NCI-H2196 treated with DMSO at 0.1 percent for 48 hours (cell line): Measurements from ENCODE around the gene OSBPL2.

Experiments used
- DNase-seq: peaks from one replicate; lab custom pipeline; 2025; ENCODE audit not compliant: unreplicated experiment; lab: John Stamatoyannopoulos, UW

The OSBPL2 gene

DNA sequence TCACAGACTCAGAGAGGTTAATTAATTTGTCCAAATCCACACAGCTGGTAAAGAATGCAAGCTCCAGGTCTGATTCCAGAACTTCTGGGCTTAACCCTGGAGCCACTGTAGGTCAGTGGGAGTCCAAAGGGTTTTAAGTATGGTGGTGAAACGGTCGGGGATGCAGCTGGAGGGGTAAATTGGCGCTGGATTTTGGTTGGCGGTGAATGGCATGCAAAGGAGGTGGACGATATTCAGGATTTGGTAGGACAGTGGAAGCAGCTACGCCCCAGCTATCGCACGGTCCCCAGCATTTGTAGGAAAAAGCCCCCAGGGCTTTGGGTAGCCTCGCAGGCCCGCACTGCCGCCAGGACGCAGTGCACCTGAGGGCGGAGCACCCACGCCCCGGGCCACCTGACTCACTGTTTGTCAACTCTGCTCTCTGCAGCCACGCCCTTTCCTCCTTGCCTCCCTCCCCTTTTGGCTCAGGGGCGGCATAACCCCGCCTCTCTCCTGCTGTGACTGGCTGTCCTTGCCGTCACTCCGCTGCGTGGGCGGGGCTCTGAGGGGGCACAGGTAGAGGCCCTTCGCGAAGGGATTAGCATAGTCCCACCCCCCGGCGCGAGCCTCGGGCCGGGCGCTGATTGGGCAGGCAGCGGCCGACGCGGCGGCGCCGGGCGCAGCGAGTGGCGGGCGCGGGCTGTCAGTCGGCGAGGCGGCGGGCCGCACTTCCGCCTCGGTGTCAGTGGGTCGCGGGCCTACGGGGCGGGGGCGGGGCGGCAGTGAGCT lies at the start of gene OSBPL2:
TSS of gene OSBPL2 (plus strand) at position 721 of the 768 bp plus-strand sequence. CDS start 17,664 bp downstream, outside the sequence.
- peak; percentile 94 for DNase-seq

DNA sequence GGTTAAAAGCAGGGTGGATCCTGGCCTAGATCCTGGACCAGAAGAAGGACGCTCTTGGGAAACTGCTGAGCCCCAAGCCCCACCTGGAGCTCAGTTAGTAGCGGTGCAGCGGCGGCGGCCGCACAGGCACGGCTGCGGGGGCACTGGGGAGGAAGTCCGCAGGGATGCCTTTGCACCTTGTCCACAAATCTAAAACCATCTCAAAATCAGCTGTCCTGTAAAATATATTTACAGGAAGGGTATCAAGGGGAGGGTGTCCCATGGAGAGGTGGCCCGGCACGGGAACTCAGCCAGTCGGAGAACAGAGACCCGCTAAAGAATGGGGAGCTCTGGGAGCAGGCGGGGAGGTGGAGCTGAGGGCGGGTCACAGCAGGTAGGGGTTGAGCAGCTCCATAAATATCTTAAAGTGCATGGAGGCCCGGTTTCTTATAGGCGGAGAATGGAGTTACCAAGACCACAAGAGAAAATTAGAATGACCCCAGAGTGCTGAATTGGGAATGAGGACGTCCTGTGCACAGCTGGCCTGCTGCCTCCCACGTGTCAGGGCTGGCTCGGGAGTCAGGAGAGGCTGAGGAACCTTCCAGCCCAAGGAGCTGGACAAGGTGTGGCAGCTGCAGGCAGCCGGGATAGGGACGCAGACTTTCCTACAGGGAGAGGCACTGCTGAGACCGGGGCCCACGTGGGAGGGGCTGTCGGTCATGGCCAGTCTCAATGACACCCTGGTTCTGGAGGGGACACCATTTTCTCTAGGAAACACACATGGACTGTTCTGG lies 47.5 kb upstream of the OSBPL2 start:
- no peak for DNase-seq

DNA sequence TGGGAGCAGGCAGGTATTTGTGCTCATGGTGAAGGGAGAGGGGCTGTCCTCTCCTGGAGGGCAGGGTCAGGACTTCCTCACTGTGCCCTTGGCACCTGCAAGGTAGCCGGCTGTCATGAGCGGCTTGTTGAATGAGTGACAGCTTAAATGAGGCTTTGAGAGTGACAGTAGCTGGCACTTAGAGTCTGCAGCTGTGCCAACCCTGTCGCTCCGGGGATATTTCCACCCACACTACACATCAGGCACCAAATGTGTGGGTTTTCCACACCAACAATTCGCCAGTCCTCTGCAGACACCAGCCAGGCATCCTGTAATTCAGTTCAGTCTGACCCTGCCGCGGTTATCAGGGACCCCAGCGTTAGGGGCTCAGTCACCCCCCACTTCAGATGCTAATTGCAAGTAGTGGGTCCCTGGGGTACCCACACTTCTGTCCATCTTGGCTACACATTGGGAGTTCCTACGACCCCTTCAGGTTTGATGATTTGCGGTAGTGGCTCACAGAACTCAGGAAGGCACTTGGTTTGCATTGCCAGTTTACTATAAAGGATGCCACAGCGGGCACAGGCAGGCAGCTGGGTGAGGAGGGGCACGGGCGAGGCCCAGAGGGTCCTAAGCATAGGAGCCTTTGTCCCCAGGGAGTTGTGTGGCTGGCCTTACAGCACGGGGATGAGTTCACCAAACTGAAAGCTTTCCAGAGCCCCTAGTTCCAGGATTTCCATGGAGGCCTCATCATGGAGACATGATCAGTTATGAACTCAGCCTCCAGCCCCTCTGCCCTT lies 46.4 kb upstream of the OSBPL2 start:
- DNase-seq, result no peak

DNA sequence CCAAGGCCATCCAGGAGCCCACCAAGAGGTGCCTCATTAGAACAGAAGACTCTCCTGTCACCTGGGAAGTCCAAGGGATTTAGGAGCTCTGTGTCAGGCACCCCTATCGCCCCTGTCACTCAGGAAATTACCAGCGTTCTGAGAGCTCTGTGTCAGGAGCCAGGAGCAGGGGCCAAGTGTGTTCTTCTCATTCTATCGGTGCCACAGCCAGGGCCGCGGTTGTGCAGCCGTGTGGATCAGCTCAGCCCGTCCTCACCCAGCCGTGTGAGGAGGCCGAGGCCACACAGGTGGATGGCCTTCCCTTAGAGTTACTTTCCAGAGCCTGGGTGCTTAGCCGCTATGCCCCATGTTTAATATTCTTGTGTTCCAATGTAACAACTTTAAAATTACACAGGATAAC lies 45.7 kb upstream of the OSBPL2 start:
- DNase-seq, result no peak

DNA sequence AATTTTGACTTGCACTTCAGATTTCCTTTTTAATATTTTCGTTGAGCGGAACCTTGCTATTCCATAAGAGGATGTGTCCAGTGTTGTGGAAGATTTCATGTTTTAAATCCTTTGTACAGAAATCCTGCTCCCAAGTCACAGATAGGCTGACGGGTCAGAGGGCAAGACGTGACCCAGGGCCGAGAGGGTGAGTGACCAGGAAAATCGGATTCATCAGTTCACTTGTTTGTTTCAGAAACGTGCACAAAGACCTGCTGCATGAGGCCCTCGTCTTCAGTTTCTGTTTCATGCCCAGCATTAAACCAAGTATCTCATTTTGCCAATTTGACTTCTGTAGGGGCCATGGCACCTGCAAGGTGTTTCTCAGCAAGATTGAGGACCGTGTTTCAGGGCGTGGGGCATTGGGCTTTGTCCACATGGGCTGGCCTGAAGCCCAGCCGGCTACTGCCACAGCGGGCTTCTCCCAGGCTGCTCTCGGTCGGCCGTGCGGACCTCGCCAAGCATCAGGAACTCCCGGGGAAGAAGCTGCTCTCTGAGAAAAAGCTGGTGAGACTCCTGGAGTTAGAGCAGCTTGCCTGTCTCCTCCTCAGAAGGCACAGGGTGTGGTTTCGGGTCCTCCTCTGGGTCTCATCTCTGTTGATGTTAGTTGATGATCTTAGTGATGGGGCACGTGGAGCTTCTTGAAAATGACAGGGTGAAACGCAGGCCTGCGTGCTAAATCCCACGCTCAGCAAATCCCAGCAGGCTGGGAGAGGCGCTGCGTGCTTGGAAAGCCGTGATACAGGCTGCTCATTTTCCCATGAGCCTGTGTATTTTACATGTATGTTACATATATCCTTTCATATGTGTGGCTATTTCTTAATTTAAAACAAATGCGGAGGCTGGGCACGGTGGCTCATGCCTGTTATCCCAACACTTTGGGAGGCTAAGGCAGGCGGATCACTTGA lies 45.0 kb upstream of the OSBPL2 start:
- no peak for DNase-seq

DNA sequence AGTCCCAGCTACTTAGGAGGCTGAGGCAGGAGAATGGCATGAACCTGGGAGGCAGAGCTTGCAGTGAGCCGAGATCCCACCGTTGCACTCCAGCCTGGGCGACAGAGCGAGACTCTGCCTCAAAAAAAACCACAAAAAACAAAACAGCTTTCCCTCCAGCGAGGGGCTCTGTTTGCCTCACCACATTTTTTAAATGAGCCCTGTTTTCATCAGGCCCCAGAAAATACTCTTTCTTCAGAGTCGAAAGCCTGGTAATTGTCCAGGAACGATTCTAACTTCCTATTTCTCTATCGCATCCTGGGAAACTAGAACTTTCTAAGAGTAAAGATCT lies 43.3 kb upstream of the OSBPL2 start:
- no peak for DNase-seq

DNA sequence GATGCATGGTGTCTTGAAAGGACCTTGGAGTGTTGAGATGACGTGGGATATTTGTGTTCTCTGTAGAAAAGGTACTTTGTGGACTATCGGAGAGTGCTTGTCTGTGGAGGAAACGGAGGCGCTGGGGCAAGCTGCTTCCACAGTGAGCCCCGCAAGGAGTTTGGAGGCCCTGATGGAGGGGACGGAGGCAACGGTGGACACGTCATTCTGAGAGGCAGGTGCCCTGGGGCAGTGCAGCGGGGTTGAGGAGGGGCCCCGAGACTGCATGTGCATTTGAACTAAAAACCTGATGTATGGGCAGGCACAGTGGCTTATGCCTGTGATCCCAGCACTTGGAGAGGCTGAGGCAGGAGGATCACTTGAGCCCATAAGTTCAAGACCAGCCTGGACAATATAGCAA lies 42.6 kb upstream of the OSBPL2 start:
- DNase-seq, result no peak

DNA sequence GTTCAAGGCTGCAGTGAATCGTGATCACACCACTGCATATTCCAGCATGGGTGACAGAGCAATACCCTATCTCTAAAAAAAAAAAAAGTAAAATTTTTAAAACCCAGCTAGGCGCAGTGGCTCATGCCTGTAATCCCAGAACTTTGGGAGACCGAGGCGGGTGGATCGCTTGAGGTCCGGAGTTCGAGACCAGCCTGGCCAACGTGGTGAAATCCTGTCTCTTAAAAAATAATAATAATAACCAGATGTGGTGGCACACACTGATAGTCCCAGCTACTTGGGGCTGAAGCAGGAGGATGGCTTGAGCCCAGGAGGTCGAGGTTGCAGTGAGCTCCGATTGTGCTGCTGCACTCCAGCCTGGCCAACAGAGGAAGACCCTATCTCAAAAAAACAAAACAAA lies 42.0 kb upstream of the OSBPL2 start:
- DNase-seq, result no peak

DNA sequence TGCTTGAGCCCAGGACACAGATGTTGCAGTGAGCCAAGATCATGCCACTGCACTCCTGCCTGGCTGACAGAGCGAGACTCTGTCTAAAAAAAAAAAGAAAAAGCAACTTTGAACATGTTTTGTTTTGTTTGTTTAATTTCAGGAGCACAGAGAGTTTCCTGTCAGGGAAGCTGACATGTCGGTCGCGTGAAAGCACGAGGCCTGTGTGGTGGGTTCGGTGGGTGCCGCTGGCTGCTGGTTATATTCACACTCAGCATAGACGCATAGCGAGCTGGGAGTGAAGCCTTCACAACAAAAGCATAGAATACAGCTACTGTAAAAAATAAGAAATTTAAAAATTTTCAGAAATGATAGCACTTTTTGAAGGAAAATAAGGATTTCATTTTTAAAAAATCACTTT lies 41.0 kb upstream of the OSBPL2 start:
- no peak for DNase-seq

DNA sequence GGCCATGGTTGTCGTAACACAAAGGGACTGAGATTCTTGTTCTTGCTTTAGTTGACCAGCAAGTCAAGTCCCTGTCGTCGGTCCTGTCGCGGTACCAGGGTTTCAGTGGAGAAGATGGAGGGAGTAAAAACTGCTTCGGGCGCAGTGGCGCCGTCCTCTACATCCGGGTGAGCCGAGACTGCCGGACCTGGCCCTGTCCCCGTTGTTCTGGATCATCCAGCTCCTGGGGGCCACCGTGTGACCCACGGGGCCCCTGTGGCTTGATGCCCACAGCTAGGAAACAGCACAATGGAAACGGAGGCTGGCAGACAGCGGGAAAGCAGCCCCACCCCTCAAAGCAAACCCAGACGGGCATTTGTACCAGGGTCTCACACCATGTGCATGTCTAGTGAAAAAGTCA lies 40.5 kb upstream of the OSBPL2 start:
- no peak for DNase-seq

DNA sequence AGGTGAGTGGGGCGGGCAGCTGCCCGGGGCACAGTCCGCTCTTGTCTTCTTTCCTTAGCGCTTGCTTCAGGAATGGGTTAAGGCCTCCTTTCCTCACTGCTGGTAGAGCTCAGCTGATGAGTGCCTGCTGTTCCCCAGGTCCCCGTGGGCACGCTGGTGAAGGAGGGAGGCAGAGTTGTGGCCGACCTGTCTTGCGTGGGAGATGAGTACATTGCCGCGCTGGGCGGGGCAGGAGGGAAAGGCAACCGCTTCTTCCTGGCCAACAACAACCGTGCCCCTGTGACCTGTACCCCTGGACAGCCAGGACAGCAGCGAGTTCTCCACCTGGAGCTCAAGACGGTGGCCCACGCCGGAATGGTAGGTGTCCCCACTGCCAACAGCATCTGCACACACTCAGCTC lies 39.8 kb upstream of the OSBPL2 start:
- no peak for DNase-seq

DNA sequence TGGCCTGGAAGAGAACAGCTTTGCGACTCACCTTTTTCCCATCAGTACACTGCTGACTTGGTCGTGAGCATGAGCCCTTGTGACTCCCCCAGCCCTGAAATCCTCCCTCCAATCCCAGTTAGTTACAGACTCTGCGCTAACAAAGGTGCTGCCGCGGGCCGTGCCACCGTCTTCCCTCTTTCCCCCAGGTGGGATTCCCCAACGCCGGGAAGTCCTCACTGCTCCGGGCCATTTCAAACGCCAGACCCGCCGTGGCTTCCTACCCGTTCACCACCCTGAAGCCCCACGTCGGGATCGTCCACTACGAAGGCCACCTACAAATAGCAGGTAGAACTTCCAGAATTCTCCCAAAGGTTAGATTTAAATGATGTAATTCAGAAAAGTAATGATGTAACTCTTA lies 39.4 kb upstream of the OSBPL2 start:
- no peak for DNase-seq

DNA sequence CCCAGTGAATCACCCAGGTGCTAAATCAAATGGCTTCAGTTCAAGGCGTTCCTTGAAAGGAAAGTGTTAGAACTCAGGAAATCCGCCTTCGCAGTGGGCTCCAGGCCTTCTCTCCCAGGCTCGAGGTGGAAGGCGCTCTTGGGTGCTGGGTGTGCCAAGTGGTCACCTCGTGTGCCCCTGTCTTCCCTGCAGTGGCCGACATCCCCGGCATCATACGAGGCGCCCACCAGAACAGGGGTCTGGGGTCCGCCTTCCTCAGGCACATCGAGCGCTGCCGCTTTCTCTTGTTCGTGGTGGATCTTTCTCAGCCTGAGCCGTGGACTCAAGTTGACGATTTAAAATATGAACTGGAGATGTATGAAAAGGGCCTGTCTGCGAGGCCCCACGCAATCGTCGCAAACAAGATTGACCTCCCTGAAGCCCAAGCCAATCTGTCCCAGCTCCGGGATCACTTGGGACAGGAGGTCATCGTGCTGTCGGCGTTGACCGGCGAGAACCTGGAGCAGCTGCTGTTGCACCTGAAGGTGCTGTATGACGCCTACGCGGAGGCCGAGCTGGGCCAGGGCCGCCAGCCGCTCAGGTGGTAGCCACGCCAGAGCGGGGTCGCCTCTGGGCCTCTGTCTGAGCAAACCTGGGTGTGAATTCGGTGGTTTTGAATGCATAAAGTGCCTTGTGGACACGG lies 37.7 kb upstream of the OSBPL2 start:
- no peak for DNase-seq

DNA sequence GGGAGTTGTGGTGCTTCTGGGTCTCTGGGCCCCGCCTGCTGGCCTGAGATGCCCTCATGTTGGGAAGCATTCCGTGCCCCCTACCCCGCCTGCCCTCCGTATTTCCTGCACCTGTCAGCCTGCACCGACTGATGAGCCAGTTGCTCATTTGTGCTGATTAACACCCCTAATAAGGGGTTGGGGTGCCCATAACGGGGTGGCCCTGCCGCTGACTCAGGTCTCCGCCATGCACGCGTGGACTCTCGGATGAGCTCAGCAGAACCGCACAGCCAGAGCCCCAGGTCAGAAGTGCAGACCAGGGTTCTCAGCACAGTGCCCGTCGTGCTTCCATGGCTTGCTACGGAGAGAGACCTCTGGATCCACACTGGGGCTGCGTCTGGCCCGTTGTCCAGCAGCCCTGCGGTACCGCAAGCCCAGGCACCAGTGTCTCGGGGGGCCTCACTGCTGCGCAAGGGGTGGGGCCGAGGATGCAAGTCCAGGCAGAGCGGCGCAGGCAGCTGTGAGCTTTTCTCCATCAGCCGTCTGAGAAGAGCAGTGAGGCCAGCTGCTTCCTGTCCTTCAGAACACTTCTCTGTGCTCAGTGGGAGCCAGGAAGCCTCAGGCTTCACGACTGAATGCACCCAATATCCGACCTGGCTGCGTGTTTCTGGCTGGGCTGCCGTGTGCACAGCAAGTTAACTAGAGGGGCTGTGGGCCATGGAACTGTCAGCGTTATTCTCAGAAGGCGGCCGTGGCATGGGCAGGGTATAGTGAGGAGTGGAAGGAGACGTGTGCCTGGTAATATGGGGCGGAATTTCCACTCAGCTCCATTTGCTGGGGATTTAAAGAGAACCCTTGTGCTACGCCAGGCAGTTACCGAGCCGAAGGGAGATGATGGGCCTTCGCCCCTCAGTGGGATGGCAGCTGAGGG lies 36.9 kb upstream of the OSBPL2 start:
- peak; percentile 4 for DNase-seq

DNA sequence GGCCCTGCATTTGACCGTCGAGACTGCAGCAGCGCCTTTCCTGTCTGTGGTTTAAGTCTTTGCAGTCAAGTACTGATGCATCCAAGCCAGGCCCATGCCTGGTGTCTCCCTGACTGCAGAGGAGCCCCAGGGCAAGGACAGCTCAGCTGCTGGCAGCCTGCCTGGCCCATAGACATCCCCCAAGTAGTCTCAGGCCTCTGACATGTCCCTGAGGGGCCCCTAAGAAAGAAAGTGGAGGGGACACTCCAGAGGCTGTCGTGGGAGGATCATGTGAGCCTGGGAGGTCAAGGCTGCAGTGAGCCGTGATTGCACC lies 36.3 kb upstream of the OSBPL2 start:
- DNase-seq, result no peak

DNA sequence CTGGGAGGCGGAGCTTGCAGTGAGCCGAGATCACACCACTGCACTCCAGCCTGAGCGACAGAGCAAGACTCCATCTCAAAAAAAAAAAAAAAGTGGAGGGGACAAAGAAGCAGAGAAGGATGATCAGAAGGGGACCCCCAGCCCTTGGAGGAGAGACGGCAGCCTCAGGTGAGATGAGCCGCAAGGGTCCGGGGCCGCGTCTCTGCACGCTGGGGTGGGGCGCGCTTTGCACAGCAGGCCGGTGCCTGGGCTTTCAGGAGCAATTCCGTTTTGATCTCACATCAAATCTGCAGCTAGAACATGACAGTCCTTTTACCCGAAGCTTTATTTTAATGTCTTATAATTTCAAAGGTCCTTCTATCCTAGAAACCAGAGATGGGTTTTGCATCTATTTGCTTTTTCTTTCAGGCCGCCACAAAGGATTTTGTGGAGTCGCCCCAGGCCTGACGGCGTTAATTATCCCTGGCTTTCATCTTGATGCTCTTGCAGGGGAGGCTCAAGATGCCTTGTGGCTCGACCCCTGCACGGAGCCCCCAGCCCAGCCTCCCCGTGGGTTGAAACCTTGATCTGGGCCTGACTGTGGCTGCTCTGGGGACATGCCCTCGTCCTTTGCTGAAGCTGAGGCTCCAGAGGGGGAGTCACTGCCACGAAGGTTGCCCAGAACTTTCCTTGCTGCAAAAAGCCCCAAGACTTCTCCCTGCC lies 35.5 kb upstream of the OSBPL2 start:
- DNase-seq, result no peak

DNA sequence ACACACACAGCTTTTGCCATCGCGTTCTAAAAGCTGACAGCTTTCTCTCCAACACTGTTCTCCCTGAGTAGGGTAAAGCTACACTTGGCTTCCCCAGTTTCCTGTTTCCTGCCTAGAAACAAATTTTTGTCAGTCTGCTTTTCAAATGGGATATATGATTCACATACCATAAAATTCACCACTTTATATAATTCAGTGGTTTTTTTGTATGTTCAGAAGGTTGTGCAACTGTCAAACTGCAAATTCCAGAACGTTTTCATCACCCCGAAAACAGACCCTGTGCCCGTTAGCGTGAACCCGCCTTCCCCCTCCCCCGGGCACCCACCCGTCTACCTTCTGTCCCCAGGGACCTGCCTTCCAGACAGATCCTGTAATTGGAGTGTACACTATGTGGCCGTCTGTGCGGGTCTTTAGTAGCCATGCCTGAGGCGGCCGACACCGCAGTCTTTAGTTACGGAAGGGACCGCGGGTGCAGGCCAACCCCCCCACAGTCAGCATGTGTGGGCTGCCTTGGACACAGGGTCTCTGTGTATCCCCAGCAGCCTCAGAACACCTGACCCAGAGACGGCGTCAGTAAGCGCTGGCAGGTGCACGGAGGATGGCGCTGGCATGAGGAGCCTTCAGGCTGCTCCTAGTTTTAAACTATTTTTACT lies 34.8 kb upstream of the OSBPL2 start:
- DNase-seq, result no peak
